A549 (cell line): ENCODE results near the gene JAG2.
A peak's percentile ranks its signal among the peaks of the same experiment; 100 is the strongest.

Experiments
- CEBPB ChIP-seq, 2 experiments: fragments of >200 bp in 1 of 2; sonication (Bioruptor Twin) in 1 of 2; formaldehyde crosslinking in 1 of 2; IDR thresholded peaks; 2 replicates each; pipeline ENCODE4 v1.6.1; 2012 to 2016
- CHD4 ChIP-seq: fragments of 200-600 bp; sonication (generic); IDR thresholded peaks from 2 replicates; pipeline ENCODE4 v1.6.1; 2016; ENCODE audit warnings: antibody characterized with exemption, mild to moderate bottlenecking, borderline replicate concordance
- CTCF ChIP-seq: fragments of >200 bp; sonication (Bioruptor Twin); formaldehyde crosslinking; IDR thresholded peaks from 3 replicates; pipeline ENCODE4 v1.5.1; 2016
- FOSL2 ChIP-seq, 2 experiments: fragments of 450-650 bp in 1 of 2; fragments of >200 bp in 1 of 2; sonication (Bioruptor Twin) in 1 of 2; formaldehyde crosslinking; IDR thresholded peaks; 2 replicates each; pipeline versions ENCODE4 v1.5.0 to v1.6.1; 2016 to 2020; ENCODE audit warnings: mild to moderate bottlenecking in 1 of 2, moderate library complexity in 1 of 2
- MAX ChIP-seq: IDR thresholded peaks from 2 replicates; pipeline ENCODE4 v1.6.1; 2012
- NFE2L2 ChIP-seq: fragments of 150-350 bp; conservative IDR thresholded peaks from 2 replicates; pipeline ENCODE4 v1.6.1; 2014; ENCODE audit warnings: low read length
- PHF8 ChIP-seq: fragments of 200-600 bp; sonication (generic); IDR thresholded peaks from 2 replicates; pipeline ENCODE4 v1.6.1; 2016; ENCODE audit warnings: low read depth, mild to moderate bottlenecking, antibody characterized with exemption, moderate library complexity, borderline replicate concordance
- POLR2A ChIP-seq: IDR thresholded peaks from 2 replicates; pipeline ENCODE4 v1.6.1; 2012; ENCODE audit warnings: mild to moderate bottlenecking, low read length
- POLR2AphosphoS2 ChIP-seq: conservative IDR thresholded peaks from 2 replicates; pipeline ENCODE4 v1.6.1; 2012; ENCODE audit warnings: low read length, improper control_type of control experiment, inconsistent platforms
- RCOR1 ChIP-seq: fragments of 150-350 bp; IDR thresholded peaks from 2 replicates; pipeline ENCODE4 v1.6.1; 2014; ENCODE audit warnings: antibody characterized with exemption, low read length, low read depth
- SMC3 ChIP-seq: fragments of >200 bp; sonication (Bioruptor Twin); formaldehyde crosslinking; IDR thresholded peaks from 3 replicates; pipeline ENCODE4 v1.6.1; 2018; ENCODE audit warnings: inconsistent platforms
- TP53 ChIP-seq: fragments of 250-450 bp; sonication (Bioruptor Pico); IDR thresholded peaks from 2 replicates; pipeline ENCODE4 v1.5.0; 2021; ENCODE audit warnings: mild to moderate bottlenecking, moderate library complexity
- ZFP36 ChIP-seq: fragments of 450-650 bp; IDR thresholded peaks from 2 replicates; pipeline ENCODE4 v1.6.1; 2014; ENCODE audit warnings: borderline replicate concordance; ENCODE audit not compliant: partially characterized antibody

DNA sequence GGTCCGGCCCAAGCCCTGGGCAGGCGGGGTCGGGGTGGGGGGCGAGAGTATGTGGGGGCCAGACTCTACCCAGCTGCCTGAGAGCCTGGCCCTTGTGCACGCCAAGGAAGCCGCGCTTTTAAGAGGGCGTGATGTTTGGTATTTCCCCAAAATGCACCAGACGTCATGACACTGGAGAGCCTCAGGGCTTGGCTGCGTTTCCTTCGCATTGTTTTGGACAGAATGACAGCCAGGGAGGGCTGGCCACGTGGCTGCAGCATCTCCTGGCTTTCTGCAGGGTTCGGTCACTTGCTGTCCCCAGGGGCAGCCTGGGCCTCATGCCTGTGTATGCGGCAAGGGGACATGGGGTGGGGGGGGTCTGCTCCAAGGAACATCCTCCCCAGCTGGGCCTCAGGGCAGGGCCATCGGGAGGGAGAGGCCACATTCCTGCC, 28.6 kb upstream of the JAG2 start:
- TF ChIP-seq TP53 (CRISPR knock-in tag) (no peak), CTCF (no peak), CEBPB (IDR thresholded peaks at IDR 0.05) (no peak), PHF8 (no peak), MAX (peak; percentile 66), SMC3 (no peak), ZFP36 (no peak), CHD4 (no peak), POLR2A (no peak), FOSL2 (IDR thresholded peaks at IDR 0.05) (no peak), FOSL2 (CRISPR knock-in tag; IDR thresholded peaks at IDR 0.05) (no peak), NFE2L2 (no peak), POLR2AphosphoS2 (no peak), RCOR1 (no peak)
